ENCODE results near the gene TTLL12. TPM values are rescaled to one million over a fixed set of nuclear protein-coding genes. Genes with fewer than 3 reads are reported as not detected.

TTLL12 gene
- total RNA-seq, 1 experiment from 2014 or later = 61.0 TPM

GRCh38 chr22:43118024-43118849 is 68.7 kb downstream of the TTLL12 start:
- no peak for DNase-seq (ENCODE audit: unreplicated experiment)
- intact Hi-C loops (cut with micrococcal nuclease) = no loop called here
- ChIA-PET CTCF (interaction anchor here (0.6 kb wide), 1 partner anchor 235 kb away, joined by 3 read pairs; no protein-coding TSS in a partner anchor), POLR2A (interaction anchor here (0.6 to 1.3 kb wide), 3 partner anchors 9 to 28 kb away, joined by 3 to 8 read pairs (median 3); no protein-coding TSS in a partner anchor)
- H3K27ac Mint-ChIP-seq (ENCODE audit: low read depth, unreplicated experiment) = no peak overlapping the region
- no peaks in the 10 kb centered on the region for H3K4me1 Mint-ChIP-seq (ENCODE audit: insufficient read depth, unreplicated experiment)
- TF ChIP-seq, protein P1, sequence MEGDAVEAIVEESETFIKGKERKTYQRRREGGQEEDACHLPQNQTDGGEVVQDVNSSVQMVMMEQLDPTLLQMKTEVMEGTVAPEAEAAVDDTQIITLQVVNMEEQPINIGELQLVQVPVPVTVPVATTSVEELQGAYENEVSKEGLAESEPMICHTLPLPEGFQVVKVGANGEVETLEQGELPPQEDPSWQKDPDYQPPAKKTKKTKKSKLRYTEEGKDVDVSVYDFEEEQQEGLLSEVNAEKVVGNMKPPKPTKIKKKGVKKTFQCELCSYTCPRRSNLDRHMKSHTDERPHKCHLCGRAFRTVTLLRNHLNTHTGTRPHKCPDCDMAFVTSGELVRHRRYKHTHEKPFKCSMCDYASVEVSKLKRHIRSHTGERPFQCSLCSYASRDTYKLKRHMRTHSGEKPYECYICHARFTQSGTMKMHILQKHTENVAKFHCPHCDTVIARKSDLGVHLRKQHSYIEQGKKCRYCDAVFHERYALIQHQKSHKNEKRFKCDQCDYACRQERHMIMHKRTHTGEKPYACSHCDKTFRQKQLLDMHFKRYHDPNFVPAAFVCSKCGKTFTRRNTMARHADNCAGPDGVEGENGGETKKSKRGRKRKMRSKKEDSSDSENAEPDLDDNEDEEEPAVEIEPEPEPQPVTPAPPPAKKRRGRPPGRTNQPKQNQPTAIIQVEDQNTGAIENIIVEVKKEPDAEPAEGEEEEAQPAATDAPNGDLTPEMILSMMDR (IDR thresholded peaks at IDR 0.05; ENCODE audit: unreplicated experiment) = no peak
- H3K9me3 Mint-ChIP-seq (ENCODE audit: unreplicated experiment) = no peaks in the 10 kb centered on the region
- H3K4me3 Mint-ChIP-seq (ENCODE audit: unreplicated experiment) = no peak overlapping the region
- BruUV-seq (replicated peaks) = no TSS peak
- peaks cover 12% of the 10 kb centered on the region for H3K36me3 Mint-ChIP-seq (ENCODE audit: insufficient read depth, unreplicated experiment)
- H3K27me3 Mint-ChIP-seq (ENCODE audit: insufficient read depth, unreplicated experiment) = no peaks in the 10 kb centered on the region

GRCh38 chr22:43116932-43117331 is 70.0 kb downstream of the TTLL12 start:
- BruUV-seq (replicated peaks) = no TSS peak
- DNase-seq (ENCODE audit: unreplicated experiment) = no peak
- CTCF ChIA-PET = interaction anchor here (0.6 to 0.8 kb wide), 3 partner anchors 16 to 243 kb away, joined by 3 to 4 read pairs (median 4); no protein-coding TSS in a partner anchor
- TF ChIP-seq, protein P1 (IDR thresholded peaks at IDR 0.05; ENCODE audit: unreplicated experiment) = no peak
- Mint-ChIP-seq H3K27me3 (ENCODE audit: insufficient read depth, unreplicated experiment) (no peaks in the 10 kb centered on the region), H3K27ac (ENCODE audit: low read depth, unreplicated experiment) (no peak overlapping the region), H3K9me3 (ENCODE audit: unreplicated experiment) (no peaks in the 10 kb centered on the region), H3K4me3 (ENCODE audit: unreplicated experiment) (no peak overlapping the region), H3K4me1 (ENCODE audit: insufficient read depth, unreplicated experiment) (no peaks in the 10 kb centered on the region), H3K36me3 (ENCODE audit: insufficient read depth, unreplicated experiment) (peaks cover 12% of the 10 kb centered on the region)
- intact Hi-C loops (cut with micrococcal nuclease) = no loop called here
- POLR2A ChIA-PET = interaction anchor here (1.3 kb wide), 1 partner anchor 11 kb away, joined by 8 read pairs; no protein-coding TSS in a partner anchor

Other genes with a start within 250 kb of the TTLL12 start
- 66.5 and 67.3 TPM in 2 replicates for gene PACSIN2, start 172.0 kb downstream of the TTLL12 start, total RNA-seq (2022)
- 3.3 and 3.6 TPM in 2 replicates for gene TTLL1, start 97.7 kb downstream of the TTLL12 start, total RNA-seq (2022)
- 7.3 and 10.0 TPM in 2 replicates for gene BIK, start 76.4 kb downstream of the TTLL12 start, total RNA-seq (2022)
- 17.6 and 18.8 TPM in 2 replicates for gene MCAT, start 43.7 kb downstream of the TTLL12 start, total RNA-seq (2022)
- gene TSPO, start 35.6 kb downstream of the TTLL12 start, total RNA-seq (2022) = 294 and 308 TPM in 2 replicates
- not detected in 2 replicates for gene SCUBE1, start 156.2 kb upstream of the TTLL12 start, total RNA-seq (2022)
- gene MPPED1, start 224.9 kb upstream of the TTLL12 start, total RNA-seq (2022) = not detected in 2 replicates